Vagina (tissue), 2 donors: ENCODE measurements around the gene TIMP2. TPM values are rescaled to one million over a fixed set of nuclear protein-coding genes. Genes with fewer than 3 reads are reported as not detected.

Source experiments
- DNase-seq, 2 donors: peaks; one replicate each; pipeline ENCODE4 v3.0.0-alpha.2; 2017; ENCODE audit errors: extremely low spot score in 2 of 2
- H3K27ac ChIP-seq: fragments of 200-600 bp; sonication (generic); one replicate; pipeline ENCODE4 v1.5.1; 2019
- H3K27me3 ChIP-seq: fragments of 200-600 bp; sonication (generic); one replicate; pipeline ENCODE4 v1.5.1; 2019
- H3K36me3 ChIP-seq, 2 donors: fragments of 200-600 bp; sonication (generic); one replicate each; pipeline ENCODE4 v1.5.1; 2017 to 2019
- H3K4me1 ChIP-seq: fragments of 200-600 bp; sonication (generic); one replicate; pipeline ENCODE4 v1.5.1; 2019
- H3K4me3 ChIP-seq, 2 donors: fragments of 200-600 bp; sonication (generic); 1 replicate in 1 of 2; 2 replicates in 1 of 2; pipeline ENCODE4 v1.5.1; 2016 to 2019
- H3K9me3 ChIP-seq: fragments of 200-600 bp; sonication (generic); one replicate; pipeline ENCODE4 v1.5.1; 2019
- CTCF ChIP-seq, 3 experiments: fragments of 450-650 bp in 2 of 3; fragments of 200-600 bp in 1 of 3; sonication (generic) in 1 of 3; IDR thresholded peaks; one replicate each; pipeline ENCODE4 v1.5.1; 2017 to 2019; ENCODE audit warnings: antibody characterized with exemption in 3 of 3, mild to moderate bottlenecking in 2 of 3, moderate library complexity in 2 of 3
- POLR2A ChIP-seq, 2 donors: fragments of 450-650 bp; IDR thresholded peaks; one replicate each; pipeline ENCODE4 v1.6.1; 2017; ENCODE audit warnings: antibody characterized with exemption in 2 of 2, mild to moderate bottlenecking in 2 of 2, moderate library complexity in 2 of 2
- POLR2AphosphoS5 ChIP-seq, 2 donors: sonication (generic); formaldehyde crosslinking; IDR thresholded peaks; one replicate each; pipeline ENCODE4 v1.9.0; 2017; ENCODE audit warnings: antibody characterized with exemption in 2 of 2, mild to moderate bottlenecking in 2 of 2, low read depth in 1 of 2; ENCODE audit not compliant: insufficient read depth in 1 of 2
- intact Hi-C: fragments of 100-400 bp; cut with DNase I; formaldehyde crosslinking; loops from one replicate; pipeline ENCODE4 v1.15.1; 2023
- total RNA-seq: library from RNA; depleted of rRNA; stranded (reverse); fragments of >200 nt; gene quantifications from one replicate; pipeline ENCODE4 v1.2.3, GENCODE V29; 2016

The TIMP2 gene
- total RNA-seq, 1 donor from 2014 or later, result 181 TPM

GRCh38 chr17:78829477-78829876 lies 95.7 kb downstream of the TIMP2 start:
- Histone ChIP-seq H3K9me3 (no peaks in the 10 kb centered on the region), H3K4me1 (no peaks in the 10 kb centered on the region), H3K27me3 (no peaks in the 10 kb centered on the region), H3K27ac (no peak overlapping the region), H3K36me3 (peaks cover 0 to 96% of the 10 kb centered on the region in 2 donors), H3K4me3 (no peak overlapping the region)
- DNase-seq, result no peak
- TF ChIP-seq CTCF (IDR thresholded peaks at IDR 0.05) (no peak), POLR2A (IDR thresholded peaks at IDR 0.05) (no peak), POLR2AphosphoS5 (IDR thresholded peaks at IDR 0.05; ENCODE audit: insufficient read depth in 1 of 2, low read depth in 1 of 2) (no peak)
- intact Hi-C loops, result no loop called here

DNA sequence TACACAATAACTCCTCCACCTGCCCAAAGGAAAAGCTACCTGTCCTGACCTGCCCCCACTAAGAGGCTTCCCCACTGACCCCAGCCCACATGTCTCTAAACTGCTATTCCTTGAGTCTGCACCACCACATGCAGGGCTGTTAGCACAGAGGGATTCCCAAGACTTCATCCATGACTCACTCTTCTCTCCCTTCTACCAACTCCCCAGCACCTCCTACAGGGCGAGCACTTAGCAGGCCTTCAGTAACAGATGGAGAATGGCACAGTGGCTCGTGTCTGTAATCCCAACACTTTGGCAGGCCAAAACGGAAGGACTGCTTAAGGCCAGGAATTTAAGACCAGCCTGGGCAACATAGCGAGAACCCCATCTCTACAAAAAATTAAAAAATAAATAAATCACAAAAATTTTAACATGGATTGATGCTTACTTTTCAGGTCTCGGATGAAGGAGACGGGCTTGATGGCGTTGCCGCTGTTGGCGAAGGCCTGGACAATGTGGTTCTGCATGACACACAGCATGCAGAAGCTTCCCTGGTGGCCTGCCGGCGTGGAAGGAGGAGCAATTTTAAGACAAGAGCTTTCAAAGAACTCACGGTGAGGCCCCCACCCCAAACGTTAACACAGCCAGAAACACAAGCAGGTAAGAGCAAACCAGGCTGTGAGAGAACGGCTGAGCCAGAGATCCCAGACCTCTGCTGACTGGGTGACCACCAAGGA lies 96.6 kb downstream of the TIMP2 start:
- Histone ChIP-seq H3K4me1 (no peaks in the 10 kb centered on the region), H3K27ac (no peak overlapping the region), H3K4me3 (no peak overlapping the region), H3K9me3 (no peaks in the 10 kb centered on the region), H3K27me3 (no peaks in the 10 kb centered on the region), H3K36me3 (peaks cover 0 to 95% of the 10 kb centered on the region in 2 donors)
- intact Hi-C loops, result no loop called here
- no peak for DNase-seq
- TF ChIP-seq CTCF (IDR thresholded peaks at IDR 0.05) (no peak), POLR2A (IDR thresholded peaks at IDR 0.05) (no peak), POLR2AphosphoS5 (IDR thresholded peaks at IDR 0.05; ENCODE audit: insufficient read depth in 1 of 2, low read depth in 1 of 2) (no peak)

DNA sequence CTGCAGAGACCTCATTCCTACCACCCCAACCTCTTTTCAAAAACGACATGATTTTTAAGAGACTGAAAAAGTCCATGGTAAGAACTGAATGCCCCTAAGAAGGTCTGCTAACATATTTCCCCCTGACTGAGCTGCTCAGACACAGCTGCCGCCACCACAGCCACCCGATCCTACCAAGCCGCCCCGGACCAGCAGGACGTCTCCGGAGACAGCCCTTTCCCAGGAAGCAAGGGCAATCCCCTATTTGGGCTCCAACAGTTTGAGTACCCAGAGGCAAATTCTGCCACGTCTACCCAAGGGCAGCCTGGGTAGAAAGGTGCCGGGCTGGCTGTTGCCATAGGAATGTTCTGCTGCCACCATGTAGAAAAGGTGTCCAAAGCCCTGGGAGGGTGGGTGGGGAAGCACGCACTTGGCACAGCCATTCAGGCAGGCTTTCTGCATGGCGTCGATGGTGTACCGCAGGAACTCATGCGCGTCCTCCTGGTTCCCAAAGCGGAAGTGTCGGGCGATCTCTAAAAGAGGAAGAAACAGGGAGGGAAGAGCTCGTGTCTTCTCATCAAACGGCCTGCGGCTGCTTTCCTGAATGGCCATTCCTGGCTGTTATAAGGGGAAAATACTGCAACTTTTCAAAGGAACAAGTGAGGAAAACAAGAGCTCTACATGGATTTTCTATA lies 98.2 kb downstream of the TIMP2 start:
- H3K27me3 ChIP-seq, result no peaks in the 10 kb centered on the region
- DNase-seq, result no peak
- H3K27ac ChIP-seq, result peak overlapping the region; percentile 42
- intact Hi-C loops, result no loop called here
- peaks cover 0 to 95% of the 10 kb centered on the region in 2 donors for H3K36me3 ChIP-seq
- TF ChIP-seq CTCF (IDR thresholded peaks at IDR 0.05) (no peak), POLR2AphosphoS5 (IDR thresholded peaks at IDR 0.05; ENCODE audit: insufficient read depth in 1 of 2, low read depth in 1 of 2) (no peak), POLR2A (IDR thresholded peaks at IDR 0.05) (no peak)
- H3K4me1 ChIP-seq, result no peaks in the 10 kb centered on the region
- H3K4me3 ChIP-seq, result no peak overlapping the region
- no peaks in the 10 kb centered on the region for H3K9me3 ChIP-seq

DNA sequence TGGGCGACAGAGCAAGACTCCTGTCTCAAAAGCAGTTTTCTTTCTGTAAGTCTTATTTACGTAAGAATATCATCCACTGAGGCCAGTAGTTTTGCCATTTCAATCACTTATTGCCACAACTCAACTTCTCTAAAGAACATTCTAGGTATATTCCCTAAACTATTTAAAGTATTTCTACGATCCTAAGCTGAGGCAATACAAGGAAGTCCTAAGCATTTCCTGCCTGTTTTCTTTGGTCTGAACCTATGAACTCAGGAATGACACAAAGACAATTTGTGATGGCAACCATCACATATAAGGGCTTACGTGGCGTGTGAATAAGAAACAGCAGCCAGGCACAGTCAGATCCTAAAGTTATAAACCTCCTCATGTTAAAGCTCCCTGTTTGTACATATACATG lies 98.8 kb downstream of the TIMP2 start:
- no peak for DNase-seq
- H3K4me1 ChIP-seq, result no peaks in the 10 kb centered on the region
- no peaks in the 10 kb centered on the region for H3K9me3 ChIP-seq
- no peaks in the 10 kb centered on the region for H3K27me3 ChIP-seq
- H3K4me3 ChIP-seq, result no peak overlapping the region
- intact Hi-C loops, result no loop called here
- TF ChIP-seq POLR2AphosphoS5 (IDR thresholded peaks at IDR 0.05; ENCODE audit: insufficient read depth in 1 of 2, low read depth in 1 of 2) (no peak), POLR2A (IDR thresholded peaks at IDR 0.05) (no peak), CTCF (IDR thresholded peaks at IDR 0.05) (no peak)
- peaks cover 0 to 95% of the 10 kb centered on the region in 2 donors for H3K36me3 ChIP-seq
- H3K27ac ChIP-seq, result peak overlapping the region; percentile 42

- peaks cover 0 to 94% of the 10 kb centered on the region in 2 donors for H3K36me3 ChIP-seq
- TF ChIP-seq POLR2AphosphoS5 (IDR thresholded peaks at IDR 0.05; ENCODE audit: insufficient read depth in 1 of 2, low read depth in 1 of 2) (no peak), POLR2A (IDR thresholded peaks at IDR 0.05) (no peak), CTCF (IDR thresholded peaks at IDR 0.05) (no peak)
- H3K9me3 ChIP-seq, result no peaks in the 10 kb centered on the region
- no peak for DNase-seq
- no peak overlapping the region for H3K27ac ChIP-seq
- intact Hi-C loops, result no loop called here
- H3K4me1 ChIP-seq, result no peaks in the 10 kb centered on the region
- no peak overlapping the region for H3K4me3 ChIP-seq
- no peaks in the 10 kb centered on the region for H3K27me3 ChIP-seq
Observed at GRCh38 chr17:78825696-78826095, 99.5 kb downstream of the TIMP2 start.
